Measurements from ENCODE around the gene ZBTB33.

ZBTB33 gene, protein sequence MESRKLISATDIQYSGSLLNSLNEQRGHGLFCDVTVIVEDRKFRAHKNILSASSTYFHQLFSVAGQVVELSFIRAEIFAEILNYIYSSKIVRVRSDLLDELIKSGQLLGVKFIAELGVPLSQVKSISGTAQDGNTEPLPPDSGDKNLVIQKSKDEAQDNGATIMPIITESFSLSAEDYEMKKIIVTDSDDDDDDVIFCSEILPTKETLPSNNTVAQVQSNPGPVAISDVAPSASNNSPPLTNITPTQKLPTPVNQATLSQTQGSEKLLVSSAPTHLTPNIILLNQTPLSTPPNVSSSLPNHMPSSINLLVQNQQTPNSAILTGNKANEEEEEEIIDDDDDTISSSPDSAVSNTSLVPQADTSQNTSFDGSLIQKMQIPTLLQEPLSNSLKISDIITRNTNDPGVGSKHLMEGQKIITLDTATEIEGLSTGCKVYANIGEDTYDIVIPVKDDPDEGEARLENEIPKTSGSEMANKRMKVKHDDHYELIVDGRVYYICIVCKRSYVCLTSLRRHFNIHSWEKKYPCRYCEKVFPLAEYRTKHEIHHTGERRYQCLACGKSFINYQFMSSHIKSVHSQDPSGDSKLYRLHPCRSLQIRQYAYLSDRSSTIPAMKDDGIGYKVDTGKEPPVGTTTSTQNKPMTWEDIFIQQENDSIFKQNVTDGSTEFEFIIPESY

GRCh38 chrX:120250522-120251271 lies at the start of gene ZBTB33:
Gene ZBTB33, plus strand, starts transcription at chrX:120250812. Its CDS starts 2,604 bp downstream, at chrX:120253416.
- peak; percentile 93 for DNase-seq

DNA sequence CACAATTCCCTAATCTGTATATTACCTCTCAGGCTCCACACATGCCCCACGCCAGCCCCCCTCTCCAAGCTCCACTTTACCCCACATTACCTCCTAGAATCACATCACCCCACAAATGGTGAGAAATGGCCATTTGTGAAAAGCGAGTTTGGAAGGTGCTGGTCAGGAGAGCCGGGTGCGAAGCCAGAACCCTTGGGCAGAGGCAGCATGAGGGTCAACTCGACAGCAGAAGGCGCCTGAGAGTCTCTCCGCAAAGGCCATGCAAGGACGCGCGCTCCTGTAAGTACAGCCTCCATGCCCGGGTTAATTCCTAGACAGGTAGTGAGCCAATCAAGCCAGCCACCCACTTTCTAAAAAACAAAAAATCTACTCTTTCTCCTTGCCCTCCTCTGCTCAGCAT lies 49.8 kb upstream of the ZBTB33 start:
- no peak for DNase-seq

DNA sequence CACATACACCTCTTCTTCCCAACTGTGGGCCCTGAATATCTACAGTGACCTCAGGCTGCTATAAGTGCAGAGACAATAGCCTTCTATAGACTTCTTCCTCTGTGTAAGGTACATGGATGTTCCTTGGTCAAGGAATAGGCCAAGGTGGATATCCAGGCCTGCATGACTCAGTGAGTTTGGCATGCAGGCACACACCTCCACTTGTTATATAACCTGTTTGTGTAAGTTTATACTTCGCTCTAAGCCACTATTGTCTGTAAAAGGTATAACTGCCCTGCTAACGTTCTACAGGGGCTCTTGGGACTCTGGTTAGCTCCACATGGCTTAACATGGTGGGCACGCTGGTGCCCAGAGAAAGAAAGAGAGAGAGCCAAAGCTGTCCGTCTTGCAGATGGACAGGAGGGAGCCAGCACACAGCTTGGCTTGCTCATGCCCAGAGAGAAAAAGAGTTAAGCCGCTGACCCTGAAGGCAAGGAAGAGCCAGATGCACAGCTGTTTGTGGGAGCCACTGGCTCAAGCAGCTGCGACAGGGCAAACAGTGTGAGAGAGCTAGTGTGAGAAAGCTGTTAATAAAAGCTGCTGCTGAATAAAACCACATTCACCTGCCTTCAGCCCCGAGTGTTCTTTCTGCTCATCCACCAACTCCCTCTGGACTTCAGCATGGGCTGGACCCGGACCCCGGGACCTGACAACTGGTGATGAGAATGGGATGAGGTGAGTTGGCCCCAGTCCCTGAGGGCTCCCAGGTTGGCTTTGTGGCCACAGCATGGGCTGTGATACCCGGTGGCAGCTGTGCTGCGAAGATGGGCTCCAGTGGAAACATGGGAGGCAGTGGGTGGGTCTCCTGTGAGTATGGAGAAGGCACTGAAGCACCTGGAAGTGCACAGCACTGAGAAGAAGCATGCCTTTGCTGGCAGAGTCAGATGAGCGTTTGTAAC lies 44.5 kb upstream of the ZBTB33 start:
- DNase-seq: no peak

DNA sequence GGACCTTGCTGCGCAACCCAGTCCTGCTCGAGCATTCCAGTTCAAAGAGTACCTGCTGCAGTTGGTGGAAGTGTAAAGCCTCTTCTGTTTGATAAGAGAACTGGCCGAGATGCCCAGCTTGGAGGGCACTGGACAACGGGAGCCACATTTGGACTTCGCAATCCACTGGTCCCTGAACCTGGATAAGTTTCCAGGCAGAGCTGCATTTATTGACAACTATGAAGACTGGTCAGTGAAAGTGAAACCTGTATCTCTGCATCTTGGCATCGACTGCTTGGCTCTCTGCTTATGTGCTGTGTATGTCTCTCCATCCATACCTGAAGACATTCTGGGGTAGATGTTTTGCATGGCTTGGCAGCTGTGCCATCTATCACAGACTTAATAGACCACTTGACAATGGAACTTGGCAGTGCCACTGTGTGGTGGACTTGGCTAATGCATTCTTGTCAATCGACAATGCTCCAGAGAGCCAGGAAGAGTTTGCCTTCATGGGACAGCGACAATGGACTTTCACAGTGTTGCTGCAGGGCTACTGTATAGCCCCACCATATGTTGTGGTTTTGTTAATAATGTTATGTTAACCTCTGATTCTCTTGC lies 43.5 kb upstream of the ZBTB33 start:
- no peak for DNase-seq

GRCh38 chrX:120213438-120214265 lies 37.0 kb upstream of the ZBTB33 start:
- peak; percentile 20 for DNase-seq

DNA sequence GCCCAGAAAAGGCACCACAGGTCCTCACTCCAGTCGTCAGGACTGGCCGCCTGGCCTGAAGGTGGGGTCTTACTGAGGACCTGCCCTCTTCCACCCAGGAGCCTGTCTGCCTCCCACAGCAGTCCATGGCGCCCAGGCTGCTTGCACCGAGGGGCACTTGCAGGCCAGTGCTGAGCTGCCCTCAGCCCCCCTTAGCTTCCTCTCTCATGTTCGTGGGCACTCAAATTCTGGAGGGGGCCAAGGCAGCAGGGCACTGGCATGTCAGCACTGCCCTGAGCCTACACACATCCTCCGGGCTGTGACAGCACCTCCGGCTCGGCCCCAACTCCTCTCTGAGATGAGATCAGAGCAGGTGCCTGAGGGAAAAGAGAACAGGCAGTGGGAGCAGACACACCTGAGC lies 27.2 kb upstream of the ZBTB33 start:
- no peak for DNase-seq

GRCh38 chrX:120224388-120224787 lies 26.2 kb upstream of the ZBTB33 start:
- no peak for DNase-seq

GRCh38 chrX:120228187-120228908 lies 22.3 kb upstream of the ZBTB33 start:
- no peak for DNase-seq

DNA sequence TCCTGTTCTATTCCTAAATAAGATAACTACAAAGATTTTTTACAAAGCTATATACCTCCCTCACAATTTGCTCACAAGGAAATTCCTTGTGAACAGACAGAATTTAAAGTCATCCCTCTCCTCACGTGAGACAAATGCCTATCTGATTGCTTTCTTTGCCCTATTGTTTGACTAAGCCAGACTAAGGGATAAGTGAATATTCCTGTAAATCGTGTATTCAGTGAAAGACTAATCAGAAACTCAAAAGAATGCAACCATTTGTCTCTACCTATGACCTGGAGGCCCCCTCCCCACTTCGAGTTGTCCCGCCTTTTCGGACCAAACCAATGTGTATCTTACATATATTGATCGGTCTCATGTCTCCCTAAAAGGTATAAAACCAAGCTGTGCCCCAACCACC lies 15.3 kb upstream of the ZBTB33 start:
- no peak for DNase-seq

DNA sequence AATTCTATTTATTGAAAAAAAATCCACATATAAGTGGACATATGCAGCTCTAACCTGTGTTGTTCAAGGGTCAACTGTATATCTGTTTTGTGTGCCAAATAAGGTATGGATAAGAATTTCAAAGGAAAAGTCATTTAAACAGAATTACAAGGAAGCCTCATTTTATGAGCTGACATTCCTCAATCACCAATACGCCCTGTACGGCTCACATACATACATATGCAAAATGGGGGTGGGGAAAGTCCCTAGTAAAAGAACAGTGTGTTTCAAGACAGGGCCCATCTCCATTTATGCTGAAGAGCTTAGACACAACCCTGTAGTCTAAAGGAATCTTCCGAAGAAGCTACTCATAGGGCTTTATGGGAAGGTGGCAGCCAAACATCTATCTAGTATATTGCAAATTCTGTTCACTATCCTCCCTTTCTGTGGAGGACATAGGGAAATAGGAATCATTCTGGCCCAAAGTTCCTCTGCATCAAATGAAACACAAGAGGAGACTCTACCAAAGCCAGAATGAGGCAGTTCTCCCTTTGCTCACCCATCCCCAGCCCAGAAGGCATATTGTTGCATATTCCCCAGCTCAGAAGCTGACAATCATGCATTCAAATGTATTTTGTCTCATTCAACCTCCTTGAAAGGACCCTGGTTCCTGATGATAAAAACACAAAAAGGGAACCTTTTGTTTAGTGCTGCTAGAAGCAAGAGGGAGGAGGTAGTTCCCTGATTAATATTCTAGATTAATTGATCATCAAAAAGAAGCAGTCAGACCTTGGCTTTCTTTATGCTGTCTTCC lies 13.7 kb upstream of the ZBTB33 start:
- DNase-seq: no peak

DNA sequence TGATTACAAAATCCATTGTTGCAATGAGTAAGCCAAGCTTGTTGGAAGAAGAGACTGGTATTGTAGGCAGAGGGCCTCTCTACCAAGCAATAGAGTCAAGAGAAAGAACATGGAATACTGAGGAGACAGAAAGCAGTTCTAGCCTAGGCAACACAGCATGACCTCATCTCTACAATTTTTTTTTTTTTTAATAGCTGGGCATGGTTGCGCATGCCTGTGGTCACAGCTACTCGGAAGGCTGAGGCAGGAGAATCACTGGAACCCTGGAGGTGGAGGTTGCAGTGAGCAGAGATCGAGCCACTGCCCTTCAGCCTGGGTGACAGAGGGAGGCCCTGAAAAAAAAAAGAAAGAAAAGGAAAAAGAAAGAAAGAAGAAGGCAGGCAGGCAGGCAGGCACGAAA lies 11.7 kb upstream of the ZBTB33 start:
- no peak for DNase-seq

- DNase-seq: no peak
Observed at GRCh38 chrX:120242813-120243212, 7.8 kb upstream of the ZBTB33 start.

- DNase-seq: no peak
Observed at GRCh38 chrX:120244395-120244734, 6.2 kb upstream of the ZBTB33 start.

GRCh38 chrX:120244735-120245498 lies 5.7 kb upstream of the ZBTB33 start:
- peak; percentile 47 for DNase-seq

DNA sequence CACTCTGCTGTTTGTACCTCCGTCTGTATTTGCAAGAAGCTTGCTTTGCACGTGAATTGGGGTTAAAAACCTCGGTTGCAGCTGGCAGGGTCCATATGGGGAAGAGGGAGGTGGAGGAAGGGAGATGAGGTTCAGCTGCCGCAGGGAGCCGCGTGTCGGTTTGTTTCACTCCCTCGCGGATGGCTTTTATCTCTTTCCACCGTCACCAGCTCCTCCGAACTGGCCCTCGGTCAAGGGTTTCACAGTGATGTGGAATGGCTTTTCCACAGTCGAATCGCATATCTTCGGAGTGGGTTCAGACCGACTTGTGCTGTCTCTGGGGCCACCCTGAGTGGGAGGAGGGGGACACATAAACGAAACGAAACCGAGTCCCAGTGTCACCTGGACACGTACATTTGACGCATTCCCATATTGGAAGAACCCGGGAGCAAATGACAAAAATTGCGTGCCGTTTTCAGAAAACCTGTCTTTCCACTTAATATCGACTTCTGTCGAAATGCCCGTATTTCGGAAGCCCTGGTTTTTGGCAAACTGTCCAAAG lies 929 bp downstream of the ZBTB33 start:
- no peak for DNase-seq

- DNase-seq: no peak
Observed at GRCh38 chrX:120253784-120254183, 3.2 kb downstream of the ZBTB33 start.

- peak; percentile 31 for DNase-seq
Observed at GRCh38 chrX:120260369-120260768, 9.8 kb downstream of the ZBTB33 start.

DNA sequence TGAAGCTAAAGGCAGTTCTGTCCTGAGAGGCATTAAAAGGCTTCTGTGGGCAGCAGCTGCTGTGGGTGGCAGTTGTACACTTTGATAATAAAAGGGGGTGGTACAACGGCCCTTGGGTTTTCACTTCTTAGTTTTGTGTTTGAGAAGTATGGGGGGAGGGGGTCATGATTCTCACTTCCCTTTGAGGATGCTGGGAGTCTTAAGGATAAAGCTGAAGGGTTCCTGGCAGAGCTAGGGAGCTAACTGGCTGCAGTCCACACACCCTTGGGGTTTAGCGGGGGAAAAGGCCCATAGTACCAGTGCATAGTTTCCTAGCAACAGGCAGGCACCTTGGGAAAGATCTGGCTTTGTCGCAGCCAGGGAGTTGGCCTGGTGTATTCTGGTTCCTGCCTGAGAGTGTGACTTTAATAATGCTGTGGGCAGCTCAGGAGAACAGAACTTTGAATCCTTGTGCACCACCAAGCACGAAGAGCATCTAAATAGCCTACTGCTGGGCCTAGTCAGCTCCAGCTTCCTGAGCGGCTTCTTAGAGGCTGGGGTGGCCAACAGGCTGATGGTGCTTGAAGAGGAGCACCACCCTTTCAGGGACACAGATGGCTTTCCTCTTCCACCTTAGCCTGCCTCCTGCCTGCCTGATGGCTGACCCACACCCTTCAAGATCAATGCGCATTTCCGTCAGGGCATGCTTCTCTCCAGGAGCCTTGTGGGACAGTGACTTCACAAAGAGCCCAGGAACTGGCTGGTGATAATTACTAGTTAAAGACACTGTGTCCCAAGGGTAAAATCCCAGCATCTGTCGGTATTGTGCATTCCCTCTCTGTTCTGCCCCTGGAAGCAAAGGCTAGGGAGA lies 12.5 kb downstream of the ZBTB33 start:
- DNase-seq: no peak
